NCI-H146 (cell line): Measurements from ENCODE around the gene TXNRD1.
"Not testable (repeated sequence)": the region's sequence is repeated elsewhere in the genome, so short reads cannot be mapped to it uniquely, and the experiment has no call there.

Source experiments
- DNase-seq: peaks from one replicate; lab custom pipeline; 2025; lab: John Stamatoyannopoulos, UW

TXNRD1 gene

GRCh38 chr12:104372061-104372720, 156.6 kb downstream of the TXNRD1 start:
- DNase-seq: no peak

- DNase-seq: no peak
These were observed 157.2 kb downstream of the TXNRD1 start for GRCh38 chr12:104372721-104373335.

GRCh38 chr12:104374071-104374470, 158.5 kb downstream of the TXNRD1 start:
- DNase-seq: no peak

- DNase-seq: no peak
These were observed 159.2 kb downstream of the TXNRD1 start for GRCh38 chr12:104374806-104375205.

- DNase-seq: no peak
These were observed 160.2 kb downstream of the TXNRD1 start for GRCh38 chr12:104375775-104376174.

GRCh38 chr12:104376650-104377513, 161.3 kb downstream of the TXNRD1 start:
- no peak for DNase-seq

- no peak for DNase-seq
These were observed 161.9 kb downstream of the TXNRD1 start for GRCh38 chr12:104377514-104377812.

GRCh38 chr12:104378427-104378826, 162.8 kb downstream of the TXNRD1 start:
- no peak for DNase-seq

GRCh38 chr12:104381341-104381730, 165.8 kb downstream of the TXNRD1 start:
- DNase-seq: no peak

GRCh38 chr12:104381731-104382480, 166.3 kb downstream of the TXNRD1 start:
- DNase-seq: peak; percentile 74

GRCh38 chr12:104384141-104384880, 168.7 kb downstream of the TXNRD1 start:
- DNase-seq: no peak

- DNase-seq: no peak
These were observed 169.9 kb downstream of the TXNRD1 start for GRCh38 chr12:104385510-104385909.

GRCh38 chr12:104386461-104386860, 170.9 kb downstream of the TXNRD1 start:
- DNase-seq: no peak

- peak; percentile 73 for DNase-seq
These were observed 171.6 kb downstream of the TXNRD1 start for GRCh38 chr12:104387190-104387589.

GRCh38 chr12:104394086-104394485, 178.5 kb downstream of the TXNRD1 start:
- DNase-seq: not testable (repeated sequence)
